GM18861 (cell line): Measurements from ENCODE around the gene HOXD11.

Source experiments
- ATAC-seq: cut with Tn5 transposase; IDR thresholded peaks from one replicate; pipeline ENCODE4 v1.9.1; 2021; ENCODE audit not compliant: unreplicated experiment

HOXD11 gene

DNA sequence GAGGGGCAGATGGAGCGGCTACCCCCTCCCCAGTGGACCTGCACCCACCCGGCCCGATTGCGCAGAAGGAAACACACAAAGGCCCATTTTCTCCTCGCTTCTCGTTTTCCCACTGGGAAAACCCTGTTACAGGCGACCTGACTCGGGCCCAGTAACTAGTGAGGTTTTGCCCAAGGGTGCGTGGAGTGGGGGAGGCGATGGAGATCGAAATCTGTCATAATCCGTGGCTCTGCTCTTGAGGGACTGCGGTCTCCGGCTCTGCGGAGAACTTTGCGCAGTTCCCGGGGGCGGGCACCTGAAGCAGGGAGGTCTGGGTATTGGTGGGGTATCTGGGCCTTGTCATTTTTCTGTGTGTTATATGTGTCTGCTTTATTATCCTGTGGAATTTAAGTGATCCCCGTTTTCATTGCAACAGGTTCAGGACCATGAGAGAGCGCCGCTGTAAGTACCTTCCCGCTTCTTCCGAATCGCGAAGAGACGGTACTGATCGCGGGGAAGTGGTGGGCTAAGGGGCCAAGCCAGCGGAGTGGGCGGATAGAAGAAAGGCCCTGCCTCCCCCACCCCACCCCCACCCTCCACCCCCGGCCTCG, 40.2 kb downstream of the HOXD11 start:
- ATAC-seq: no peak

DNA sequence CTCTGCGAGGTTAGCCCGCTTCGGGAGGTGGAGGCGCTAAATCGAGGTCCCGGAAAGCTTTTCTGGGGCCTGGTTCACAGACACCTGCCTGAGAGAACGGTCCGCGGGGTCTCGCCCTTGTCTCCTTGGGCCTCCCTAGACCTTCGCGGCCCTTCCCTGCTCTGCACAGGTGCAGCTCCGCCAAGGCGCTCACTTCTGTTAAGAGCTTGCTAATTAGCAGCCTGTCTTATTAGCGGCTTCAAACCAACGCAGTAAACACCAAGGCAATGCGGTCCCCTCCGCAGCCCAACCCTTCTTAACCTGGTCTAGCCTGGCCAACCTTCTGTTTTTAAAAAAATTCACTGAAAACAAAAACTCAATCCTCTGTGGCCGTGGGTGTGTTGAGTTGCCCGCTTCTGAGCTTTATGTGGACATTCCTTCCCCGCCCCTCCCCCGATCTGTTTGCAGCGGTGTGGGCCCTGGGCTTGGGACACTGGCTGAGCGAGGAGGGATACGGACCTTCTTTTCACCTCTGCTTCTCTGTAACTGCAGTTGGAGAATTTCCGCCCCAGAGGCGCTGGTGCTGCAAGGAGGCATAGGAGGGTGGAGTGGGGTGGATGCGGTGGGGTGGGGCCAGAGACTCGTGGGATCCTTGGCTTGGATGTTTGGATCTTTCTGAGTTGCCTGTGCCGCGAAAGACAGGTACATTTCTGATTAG, 40.9 kb downstream of the HOXD11 start:
- ATAC-seq: no peak

DNA sequence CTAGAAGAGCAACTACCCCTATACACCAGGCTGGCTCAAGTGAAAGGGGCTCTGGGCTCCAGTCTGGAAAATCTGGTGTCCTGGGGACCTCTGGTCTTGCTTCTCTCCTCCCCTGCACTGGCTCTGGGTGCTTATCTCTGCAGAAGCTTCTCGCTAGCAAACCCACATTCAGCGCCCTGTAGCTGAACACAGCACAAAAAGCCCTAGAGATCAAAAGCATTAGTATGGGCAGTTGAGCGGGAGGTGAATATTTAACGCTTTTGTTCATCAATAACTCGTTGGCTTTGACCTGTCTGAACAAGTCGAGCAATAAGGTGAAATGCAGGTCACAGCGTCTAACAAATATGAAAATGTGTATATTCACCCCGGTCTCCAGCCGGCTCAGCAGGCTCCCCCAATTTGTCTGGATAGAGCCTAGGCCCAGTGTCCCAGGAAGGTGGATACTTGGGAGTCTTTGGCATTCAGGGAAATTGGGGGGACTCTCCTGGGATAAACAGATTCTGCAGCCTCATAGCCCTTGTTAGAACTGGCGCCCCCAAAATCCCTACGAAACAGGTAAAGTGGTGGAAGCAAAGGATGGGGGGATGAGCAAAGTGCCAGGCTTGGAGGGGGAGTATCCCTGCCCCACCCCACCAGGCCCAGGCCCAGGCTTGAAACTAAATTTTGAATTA, 41.8 kb downstream of the HOXD11 start:
- ATAC-seq: no peak

DNA sequence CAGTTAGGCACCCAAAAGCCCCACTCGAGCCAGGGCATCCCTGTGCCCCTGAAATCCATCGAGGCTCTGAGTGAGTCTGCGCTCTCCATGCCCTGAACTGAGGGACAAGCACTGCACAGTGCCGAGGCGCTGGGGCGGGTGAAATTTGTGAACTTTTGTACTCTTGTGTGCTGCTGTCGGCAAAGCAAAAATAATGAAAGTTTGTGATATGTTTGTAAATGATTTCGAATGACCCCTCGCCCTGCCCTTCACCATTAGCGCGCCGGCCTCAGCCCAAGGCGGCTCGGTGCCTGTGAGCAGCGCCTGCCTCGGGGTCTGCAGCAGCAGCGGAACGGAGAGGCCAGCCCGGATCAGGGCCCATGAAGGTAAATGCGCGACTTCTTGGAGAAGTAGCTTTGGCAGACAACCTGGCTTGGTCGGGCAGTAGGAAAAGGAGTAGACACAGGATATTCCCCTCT, 42.4 kb downstream of the HOXD11 start:
- ATAC-seq: no peak

DNA sequence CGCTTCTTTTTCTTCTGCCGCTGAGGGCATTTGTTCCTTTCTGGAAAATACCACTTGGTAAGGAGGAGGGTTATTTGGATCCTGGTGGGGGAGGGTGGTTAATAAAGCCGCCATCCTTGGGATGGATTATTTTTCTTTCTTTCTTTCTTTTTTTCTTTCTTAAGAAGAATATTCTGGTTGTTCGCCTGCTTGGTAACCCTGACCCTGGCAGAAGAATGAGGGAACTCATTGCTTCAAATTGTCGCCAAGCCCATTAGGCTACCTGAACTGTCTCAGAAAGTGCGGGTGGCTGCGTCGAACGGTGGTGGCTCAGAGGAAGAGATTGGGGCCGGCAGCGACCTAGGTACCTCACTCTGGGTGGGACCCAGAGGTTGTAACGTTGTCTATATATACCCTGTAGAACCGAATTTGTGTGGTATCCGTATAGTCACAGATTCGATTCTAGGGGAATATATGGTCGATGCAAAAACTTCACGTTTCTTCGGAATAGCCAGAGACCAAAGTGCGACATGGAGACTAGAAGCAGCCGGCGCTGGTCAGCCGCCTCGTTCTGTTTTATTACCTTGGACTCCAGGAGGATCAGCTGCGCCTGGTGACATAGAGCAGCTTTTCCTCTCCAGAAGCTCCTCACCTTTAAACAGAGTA, 43.0 kb downstream of the HOXD11 start:
- no peak for ATAC-seq

DNA sequence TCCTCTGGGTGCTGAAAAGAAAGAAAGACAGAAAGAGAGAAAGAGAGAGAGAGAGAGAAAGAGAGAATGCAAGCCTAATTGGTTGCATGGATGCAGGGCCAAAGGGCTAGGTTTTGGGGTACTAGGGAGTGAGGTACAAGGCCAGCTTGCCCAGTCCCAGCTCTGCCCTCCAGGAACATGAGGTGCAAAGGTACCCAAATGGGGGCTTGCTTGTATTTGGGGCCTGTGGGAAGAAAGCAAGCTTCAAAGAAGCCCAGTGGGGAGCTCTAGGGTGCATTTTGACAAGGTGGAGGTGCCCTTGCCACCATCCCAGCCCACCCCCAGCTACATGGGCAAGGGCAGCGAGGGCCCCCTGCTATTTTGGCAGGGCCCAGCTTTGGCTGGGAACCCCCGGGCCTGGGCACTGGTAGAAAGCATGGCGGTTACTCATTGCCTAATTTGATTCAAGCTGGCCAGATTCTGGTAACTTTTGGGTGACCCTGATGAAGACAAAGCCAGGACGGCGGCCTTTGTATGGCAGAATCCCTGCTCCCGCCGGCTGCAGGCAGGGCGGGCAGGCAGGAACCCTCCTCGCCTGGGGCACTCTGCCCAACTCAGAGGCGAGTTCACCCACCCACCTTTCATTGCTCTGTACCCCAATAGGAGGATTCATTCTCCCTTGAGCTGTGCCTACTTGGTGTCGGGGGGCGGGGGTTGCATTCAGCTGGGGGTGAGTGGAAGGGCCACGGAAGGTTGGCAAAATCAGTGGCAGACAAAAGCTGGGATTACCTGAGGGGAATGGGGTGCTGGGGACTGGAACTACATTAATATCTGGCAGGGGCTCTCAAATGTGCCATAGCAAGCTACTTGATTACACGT, 43.7 kb downstream of the HOXD11 start:
- no peak for ATAC-seq

DNA sequence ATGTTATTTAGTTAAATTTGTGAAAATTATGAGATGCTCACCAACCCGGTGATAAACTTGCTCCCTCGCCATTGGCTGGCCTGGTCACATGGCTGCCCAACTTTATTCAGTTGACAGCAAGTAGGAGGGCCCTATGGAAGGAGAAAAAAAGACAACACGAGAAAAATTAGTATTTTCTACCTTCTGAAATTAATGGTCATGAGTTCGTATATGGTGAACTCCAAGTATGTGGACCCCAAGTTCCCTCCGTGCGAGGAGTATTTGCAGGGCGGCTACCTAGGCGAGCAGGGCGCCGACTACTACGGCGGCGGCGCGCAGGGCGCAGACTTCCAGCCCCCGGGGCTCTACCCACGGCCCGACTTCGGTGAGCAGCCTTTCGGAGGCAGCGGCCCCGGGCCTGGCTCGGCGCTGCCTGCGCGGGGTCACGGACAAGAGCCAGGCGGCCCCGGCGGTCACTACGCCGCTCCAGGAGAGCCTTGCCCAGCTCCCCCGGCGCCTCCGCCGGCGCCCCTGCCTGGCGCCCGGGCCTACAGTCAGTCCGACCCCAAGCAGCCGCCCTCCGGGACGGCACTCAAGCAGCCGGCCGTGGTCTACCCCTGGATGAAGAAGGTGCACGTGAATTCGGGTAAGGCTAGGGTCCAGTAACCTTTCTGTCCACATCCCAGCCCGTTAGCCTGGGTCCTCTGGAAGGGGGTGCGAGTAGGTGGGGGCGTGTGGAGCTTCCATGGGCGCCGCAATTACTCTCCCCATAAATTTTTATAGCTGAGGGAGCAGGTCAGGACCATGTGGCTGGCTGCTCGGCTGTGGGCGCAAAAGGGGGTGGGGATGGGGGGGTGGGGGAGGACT, 44.6 kb downstream of the HOXD11 start, which contains the start of gene HOXD4:
Gene HOXD4 (plus strand): TSS at position 109 of the 846 bp plus-strand sequence. CDS start 84 bp downstream, at position 193.
- no peak for ATAC-seq

DNA sequence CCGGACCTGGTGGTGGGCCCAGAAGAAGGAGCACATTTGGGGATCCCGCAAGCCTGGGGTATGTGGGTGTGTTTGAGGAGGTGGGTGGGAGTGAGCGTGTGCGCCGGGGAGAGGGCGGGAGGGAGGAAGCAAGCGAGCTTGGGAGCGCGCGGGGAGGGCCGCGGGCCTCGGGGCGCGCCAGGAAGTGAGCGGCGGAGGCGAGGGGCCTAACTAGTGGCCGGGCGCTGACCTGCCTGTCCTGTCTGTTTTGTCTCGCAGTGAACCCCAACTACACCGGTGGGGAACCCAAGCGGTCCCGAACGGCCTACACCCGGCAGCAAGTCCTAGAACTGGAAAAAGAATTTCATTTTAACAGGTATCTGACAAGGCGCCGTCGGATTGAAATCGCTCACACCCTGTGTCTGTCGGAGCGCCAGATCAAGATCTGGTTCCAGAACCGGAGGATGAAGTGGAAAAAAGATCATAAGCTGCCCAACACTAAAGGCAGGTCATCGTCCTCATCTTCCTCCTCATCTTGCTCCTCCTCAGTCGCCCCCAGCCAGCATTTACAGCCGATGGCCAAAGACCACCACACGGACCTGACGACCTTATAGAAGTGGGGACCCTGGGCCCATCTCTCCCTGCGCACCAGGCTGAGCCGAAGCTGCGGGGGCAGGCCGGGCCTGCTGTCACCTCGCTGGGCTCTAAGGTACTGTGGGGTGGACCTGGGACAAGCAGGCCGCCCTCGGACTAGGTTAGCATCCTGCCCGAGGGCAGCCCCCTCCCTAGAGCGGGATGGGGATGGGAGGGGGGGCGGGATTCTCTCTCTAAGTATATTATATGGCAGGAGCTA, 45.5 kb downstream of the HOXD11 start:
- ATAC-seq: no peak

DNA sequence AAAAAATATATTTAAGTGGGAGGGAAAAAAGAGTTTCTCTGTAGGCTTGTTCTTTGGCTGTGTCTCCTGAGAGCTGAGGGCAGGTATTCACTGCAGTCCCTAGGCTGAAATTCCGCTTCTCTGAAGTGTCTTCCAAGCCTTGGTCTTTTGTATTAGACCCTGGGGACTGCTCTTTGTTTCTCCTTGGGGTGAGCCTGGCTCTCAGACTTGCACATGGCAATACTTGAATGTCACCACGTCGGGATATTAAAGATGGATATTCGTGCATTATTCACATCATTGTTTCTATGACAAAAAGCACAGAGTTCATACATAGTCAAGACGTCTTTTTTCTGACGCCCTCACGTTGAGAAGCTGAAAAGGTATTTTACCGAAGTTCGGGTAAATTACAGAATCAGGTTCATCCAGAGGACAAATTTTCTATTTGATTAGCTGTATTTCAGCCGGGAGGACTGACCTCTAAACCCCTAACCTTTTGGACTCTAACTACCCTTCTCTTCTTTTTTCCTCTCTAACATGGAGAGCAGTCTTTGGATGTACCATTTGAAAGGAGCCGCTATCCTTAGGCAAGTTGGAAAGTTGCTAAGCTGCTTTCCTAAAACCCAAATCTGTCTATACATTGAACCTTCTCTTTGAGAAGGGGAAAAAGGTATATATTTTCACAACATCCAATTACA, 47.6 kb downstream of the HOXD11 start:
- no peak for ATAC-seq

DNA sequence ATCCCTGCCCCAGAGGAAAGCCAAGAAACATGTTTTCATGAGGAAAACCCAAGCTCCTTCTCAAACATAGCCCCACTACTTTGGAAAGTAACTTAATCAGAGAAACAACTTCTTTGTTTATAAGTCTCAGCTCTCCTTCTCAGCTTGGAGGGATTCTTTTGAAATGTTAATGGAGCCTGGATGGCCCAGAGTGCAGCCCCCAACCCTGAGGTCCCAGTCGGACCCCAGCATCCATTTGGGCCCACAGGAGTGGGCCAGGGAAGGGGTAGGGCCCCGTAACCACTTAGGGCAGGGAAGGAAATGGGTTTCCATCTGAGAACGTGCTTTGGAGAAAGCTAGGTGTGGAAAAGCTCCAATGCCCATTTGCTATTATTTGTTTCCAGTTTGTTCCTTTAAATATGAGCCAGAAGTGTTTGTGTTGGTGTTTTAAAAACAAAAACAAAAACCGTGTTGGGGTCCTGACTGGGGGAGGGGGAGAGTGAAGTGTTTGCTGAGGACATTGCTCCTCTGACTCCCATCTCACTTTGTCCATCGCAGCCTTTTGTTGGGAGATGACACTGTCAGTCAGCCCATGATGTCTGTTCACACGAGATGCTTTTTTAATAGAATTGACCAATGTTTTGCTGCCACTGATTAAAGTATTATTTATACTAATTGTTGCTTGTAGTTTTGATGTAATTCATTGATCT, 48.4 kb downstream of the HOXD11 start:
- no peak for ATAC-seq

DNA sequence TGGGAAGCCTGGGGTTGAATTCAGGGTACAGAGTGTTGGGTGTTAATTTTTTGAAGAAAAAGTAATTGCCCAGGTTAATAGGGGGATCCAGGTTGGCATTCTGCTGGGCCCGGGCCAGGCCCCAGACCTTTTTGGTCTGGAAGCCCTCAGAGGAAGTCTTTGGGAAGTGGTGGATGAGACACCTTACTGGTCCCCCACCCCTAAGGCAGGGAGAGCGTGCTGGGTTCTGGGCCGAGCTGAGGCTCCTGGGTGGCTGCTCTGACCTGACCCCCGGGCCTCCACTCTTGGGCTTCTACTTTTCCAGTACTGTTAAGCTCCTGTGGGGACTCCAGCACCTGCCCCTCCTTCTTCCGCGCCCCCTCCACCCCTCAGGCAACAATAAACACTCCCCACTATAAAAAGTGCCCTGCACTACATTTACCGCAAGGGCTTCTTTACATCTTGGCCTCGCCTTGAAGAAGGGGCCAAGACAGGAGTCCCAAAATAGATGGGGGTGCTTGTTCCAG, 49.3 kb downstream of the HOXD11 start:
- no peak for ATAC-seq

DNA sequence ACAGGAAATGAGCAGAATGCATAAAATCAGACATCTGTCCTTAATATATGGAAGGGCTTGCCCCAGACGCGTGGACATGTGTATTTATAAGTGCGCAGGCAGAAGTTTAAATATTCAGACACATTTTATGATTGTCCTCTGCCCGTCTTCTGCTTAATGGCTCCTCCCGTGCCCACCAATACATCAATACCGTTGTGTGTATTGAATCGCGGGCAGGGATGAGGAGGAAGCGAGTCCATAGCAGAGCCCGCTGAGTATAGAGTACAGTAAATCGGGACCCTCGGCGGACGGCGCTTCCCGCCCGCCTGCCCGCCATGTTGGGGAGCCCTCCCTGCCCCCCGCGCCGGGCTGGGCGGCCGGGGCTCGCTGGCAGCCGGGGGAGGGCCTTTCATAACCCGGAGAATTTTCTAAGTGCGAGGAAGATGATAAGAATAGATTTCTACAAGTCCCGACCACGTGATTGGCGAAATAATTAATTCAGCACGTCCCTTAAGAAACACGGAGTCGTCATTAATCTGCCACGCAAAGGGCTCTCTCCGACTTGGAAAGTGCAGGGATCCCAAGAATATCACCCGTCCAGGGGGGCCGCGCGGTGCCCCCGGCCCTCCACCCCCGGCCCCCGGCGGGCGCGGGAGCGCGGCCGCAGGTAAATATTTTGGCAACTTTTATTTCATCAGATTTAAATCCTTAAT, 49.9 kb downstream of the HOXD11 start, which contains the start of gene HOXD3:
Gene HOXD3 (plus strand): TSS at position 501 of the 692 bp plus-strand sequence. CDS start 11,808 bp downstream, outside the sequence.
- no peak for ATAC-seq

DNA sequence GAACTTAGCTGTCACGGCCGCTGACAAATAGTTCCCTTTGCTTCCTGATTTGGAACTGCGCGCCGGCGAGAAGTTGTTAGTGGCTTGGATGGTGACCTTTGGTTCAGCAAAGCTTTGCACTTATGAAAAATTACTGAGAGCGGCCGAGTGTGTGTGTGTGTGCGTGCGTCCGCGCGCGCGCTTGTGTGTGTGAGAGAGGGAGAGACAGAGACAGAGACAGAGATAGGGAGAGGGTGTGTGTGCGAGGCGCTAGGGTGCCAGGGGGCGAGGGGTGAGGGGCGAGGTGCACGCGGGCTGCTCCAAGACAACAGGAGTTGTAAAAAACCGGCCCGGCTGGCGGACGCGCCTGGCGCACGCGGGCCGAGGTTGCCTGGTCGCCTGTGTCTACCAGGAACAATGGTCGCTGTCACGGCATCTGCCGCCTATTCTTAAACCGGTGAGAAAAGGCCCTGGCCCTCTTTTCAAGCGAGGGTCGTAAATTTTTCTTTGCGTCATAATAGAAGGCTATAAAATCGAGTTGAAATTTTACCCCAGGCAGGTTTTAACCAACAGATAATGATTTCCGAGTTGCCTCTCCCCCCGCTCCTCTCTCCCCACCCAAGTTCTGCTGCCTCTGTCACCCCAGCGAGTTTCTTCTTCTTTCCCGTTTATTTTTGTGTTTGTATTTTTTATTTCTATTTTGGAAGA, 50.6 kb downstream of the HOXD11 start:
- ATAC-seq: no peak

DNA sequence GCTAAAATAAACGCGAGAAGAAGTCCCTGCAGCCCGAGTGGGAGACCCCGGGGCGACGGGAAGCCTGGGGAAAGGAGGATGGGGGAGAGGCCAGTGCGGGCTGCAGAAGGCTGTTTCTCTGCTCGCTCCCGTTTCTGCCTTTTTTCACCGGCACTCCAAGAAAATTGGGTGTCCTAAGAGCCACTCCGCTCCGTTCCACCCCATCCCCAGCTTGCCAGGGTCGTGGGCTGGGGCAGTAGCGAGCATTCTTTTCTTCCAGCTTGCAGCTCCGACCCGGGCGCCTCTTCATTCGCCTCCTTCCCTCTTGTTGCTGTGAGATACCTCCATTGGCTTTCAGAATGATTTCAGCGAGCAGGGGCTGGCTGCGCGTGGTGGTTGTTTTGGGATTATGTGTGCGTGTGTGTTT, 51.1 kb downstream of the HOXD11 start:
- no peak for ATAC-seq

DNA sequence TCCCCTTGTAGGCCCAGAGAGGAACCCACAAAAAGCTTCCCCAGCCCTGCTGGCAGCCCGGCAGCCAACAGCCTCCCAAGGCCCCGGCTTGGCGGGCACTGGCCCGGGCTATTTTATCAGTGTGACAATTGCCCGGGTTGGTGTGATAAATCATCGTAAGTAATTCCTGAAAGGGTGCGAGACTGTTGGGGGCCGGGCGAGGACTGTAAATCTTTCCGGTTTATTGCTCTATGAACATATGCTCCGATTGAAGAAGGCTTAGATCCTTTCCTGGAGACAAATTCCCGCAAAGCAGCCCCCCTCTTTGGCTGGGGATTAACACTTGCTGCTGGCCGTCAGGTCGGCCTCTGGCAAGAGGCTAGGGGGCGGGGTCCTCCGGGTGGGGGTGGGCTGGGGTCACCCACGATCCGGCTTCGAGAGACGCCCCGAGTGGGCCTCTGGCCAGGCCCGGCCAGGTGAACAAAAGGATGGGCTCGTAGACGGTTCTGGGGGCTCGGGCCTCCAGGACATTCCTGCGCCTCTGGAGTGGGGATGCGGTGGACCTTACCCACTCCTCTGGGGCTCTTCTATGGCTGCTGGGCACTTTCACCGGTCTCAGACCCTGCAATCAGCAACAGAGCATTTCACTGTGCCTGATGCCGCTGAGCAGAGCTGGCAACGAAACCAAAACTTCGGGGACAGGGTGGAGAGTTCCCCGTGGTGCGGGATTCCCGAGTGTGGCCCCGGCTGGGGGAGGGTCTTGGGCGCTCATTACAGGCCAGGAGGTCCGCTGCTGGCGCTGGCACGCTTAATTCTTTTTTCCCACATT, 52.0 kb downstream of the HOXD11 start:
- ATAC-seq: no peak
